ENCODE measurements around the gene HELZ.
"Not testable (repeated sequence)": the region's sequence is repeated elsewhere in the genome, so short reads cannot be mapped to it uniquely, and the experiment has no call there.

The HELZ gene

GRCh38 chr17:67051155-67051538, 193.8 kb downstream of the HELZ start:
- DNase-seq (ENCODE audit: low spot score), result no peak

GRCh38 chr17:67050471-67051154, 194.4 kb downstream of the HELZ start:
- no peak for DNase-seq (ENCODE audit: low spot score)

DNA sequence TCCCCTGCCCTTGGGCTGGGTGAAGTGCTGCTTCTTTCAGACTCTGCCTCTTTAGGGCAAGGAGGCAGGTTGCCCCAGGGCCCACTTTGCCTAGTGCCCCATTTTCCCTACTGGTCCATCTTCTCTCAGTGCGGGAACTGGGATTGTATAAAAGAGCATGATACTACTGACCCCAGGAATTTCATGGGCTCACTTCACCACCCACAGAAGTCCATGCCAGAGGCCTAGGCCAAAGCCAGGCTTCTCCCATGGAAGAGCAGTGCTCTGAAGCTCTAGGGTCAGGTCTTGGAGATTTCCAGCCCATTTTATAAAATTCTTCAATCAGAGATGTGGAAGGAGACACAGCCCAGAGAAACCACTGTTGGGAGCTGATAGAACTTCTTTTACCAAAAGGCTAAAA, 194.9 kb downstream of the HELZ start:
- no peak for DNase-seq (ENCODE audit: low spot score)

GRCh38 chr17:67049025-67049739, 195.8 kb downstream of the HELZ start:
- no peak for DNase-seq (ENCODE audit: low spot score)

DNA sequence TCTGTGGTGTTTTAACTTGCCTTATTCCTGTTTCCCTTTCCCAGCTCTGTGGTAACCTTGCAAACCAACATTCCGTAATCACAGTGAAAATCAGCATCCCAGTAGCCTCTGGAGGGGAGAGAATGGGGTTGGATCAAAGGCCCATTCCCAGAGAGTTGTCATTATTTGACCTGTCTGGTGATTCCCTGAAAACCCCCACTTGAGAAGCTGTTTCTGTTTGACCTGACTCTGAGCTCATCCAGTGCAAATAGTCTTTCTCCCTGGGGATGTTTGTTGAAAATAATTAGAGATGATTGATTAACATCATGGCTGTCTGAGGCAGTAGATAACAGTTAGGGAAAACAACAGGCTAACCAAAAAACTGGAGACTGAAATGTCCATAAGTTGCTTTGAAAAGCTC, 197.6 kb downstream of the HELZ start:
- no peak for DNase-seq (ENCODE audit: low spot score)

- no peak for DNase-seq (ENCODE audit: low spot score)
Observed at GRCh38 chr17:67046398-67046797, 198.6 kb downstream of the HELZ start.

DNA sequence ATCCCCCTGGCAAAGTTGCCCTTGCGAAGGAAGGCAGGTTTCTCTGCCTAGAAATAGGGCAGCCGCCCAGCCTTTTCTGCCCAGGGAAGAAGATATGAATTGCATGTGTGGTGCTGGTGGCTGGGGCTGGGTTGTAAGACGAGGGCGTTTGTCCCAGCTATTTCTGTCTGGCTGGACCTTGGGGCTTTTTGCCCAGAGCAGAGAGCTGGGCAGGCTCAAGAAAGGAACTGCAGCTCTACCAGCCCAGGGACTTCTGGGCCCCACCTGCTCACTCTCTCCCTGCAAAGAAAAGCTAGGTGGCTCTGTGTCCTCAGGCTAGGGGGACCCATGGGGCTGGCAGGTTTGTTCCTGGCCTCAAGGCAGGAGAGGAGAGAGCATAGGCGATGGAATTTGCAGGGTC, 200.1 kb downstream of the HELZ start:
- DNase-seq (ENCODE audit: low spot score), result no peak

GRCh38 chr17:67044016-67044772, 200.8 kb downstream of the HELZ start, which contains the start of gene CACNG1:
Gene CACNG1, plus strand, starts transcription at chr17:67044554. Its CDS starts 107 bp downstream, at chr17:67044661.
- no peak for DNase-seq (ENCODE audit: low spot score)

- DNase-seq (ENCODE audit: low spot score), result no peak
Observed at GRCh38 chr17:67043283-67043682, 201.7 kb downstream of the HELZ start.

- DNase-seq (ENCODE audit: low spot score), result no peak
Observed at GRCh38 chr17:67041941-67042899, 202.8 kb downstream of the HELZ start.

DNA sequence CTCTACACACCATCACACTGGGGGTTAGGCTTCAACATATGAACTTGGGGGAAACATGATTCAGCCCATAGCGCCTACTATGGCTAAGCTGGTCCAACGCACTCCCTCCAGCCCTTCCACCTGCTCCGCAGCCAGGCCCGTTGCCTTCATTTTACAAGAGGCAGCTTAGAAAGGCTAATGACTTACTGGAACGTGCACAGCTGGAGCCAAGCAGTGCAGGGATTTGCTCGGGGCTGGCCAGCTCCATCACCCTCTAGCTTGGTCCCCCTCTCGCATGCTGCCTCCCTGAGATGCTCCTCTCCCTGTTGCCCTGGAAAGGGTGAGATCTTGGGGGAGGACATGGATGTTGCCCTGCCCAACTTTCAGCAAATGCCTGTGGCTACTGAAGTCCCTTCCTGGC, 203.5 kb downstream of the HELZ start:
- no peak for DNase-seq (ENCODE audit: low spot score)

DNA sequence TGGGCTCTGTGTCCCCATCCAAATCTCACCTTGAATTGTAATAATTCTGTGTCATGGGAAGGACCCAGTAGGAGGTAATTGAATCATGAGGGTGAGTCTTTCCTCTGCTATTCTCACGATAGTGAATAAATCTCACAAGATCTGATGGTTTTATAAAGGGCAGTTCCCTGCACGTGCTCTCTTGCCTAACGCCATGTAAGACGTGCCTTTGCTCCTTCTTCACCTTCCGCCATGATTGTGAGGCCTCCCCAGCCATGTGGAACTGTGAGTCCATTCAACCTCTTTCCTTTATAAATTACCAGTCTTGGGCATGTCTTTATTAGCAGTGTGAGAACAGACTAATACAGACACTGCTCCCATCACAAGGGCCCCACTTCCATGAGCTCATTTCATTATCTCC, 203.9 kb downstream of the HELZ start:
- not testable (repeated sequence) for DNase-seq (ENCODE audit: low spot score)

DNA sequence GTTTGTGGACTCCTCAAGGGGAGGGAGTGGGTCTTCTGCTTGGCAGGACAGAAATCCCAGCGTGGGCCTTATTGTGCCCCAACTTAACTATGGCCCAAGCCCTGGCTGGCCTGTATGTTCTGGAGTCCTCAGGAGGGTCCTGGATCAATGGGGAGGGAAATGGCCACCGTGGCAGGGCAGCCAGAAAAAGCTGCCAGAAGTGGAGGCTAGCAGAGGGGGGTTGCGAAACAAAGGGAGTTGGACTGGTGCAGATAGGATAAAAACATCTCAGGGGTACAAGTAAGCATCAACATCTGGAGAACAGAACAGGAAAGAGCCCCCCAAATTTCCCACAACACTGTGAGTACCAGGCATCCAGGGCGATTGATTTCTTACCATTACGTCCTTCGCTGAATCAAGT, 204.3 kb downstream of the HELZ start:
- no peak for DNase-seq (ENCODE audit: low spot score)

DNA sequence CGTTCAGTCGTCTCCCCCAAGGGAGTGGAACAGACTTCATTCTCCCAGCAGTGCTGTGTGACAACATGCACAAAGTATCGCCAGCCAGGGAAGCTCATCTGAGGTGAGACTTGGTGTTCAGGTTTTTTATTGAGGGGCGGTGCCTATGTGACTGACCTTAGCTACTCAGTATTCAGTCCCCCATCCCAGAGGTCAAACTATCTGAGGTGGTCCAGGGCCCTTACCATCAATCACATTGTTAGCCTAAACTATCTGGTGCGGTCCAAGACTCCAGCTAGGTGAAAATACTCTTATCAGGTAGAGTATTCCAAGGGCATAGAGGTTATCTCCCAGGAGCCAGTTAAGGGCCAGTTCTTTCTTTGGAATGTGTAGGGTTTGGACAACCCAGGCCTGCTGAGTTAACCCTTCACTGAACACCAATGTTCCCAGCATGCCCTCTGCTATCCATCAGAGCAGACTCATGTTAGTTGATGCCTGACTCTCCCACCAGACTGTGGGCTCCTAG, 206.1 kb downstream of the HELZ start:
- DNase-seq (ENCODE audit: low spot score), result no peak

GRCh38 chr17:67035131-67036083, 209.6 kb downstream of the HELZ start:
- no peak for DNase-seq (ENCODE audit: low spot score)

DNA sequence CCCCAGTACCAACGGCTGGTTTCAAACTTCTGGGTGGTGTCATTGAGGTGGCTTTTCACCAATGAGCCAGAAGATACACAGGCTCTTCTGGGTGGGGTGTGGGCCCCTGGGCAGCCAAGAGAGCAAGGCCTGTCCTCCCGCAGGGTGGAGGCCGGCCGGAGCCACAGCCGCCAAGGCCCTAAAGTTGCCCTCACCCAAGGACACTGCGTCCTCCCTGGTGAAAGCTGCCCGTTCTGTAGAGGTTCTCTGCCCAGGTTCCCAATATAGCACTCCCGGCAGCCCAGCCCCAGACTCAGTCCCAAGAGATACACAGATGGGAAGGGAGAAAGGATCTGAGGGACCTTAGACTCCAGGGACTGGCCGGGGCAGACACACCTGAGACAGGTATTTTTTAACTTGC, 211.4 kb downstream of the HELZ start:
- no peak for DNase-seq (ENCODE audit: low spot score)

DNA sequence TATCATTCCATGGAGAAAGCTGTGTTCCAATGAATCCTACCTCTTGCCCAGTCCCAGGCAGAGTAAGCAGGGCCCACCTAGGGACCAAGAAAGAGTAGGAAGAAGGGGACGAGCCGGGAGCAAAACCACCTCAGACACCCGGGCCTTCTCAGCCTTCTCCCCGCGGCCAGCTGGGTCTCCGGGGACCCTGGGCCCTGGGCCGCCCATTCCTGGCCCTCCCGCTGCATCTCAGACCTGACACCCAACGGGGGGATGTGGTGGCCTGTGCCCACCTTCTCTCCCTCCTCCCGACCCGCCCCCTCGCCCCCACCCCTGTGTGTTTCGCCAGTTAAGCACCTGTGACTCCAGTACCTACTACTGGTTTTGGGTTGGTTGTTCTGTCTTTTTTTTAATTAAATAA, 212.0 kb downstream of the HELZ start:
- DNase-seq (ENCODE audit: low spot score), result no peak

GRCh38 chr17:67032382-67032781, 212.6 kb downstream of the HELZ start:
- DNase-seq (ENCODE audit: low spot score), result no peak

- no peak for DNase-seq (ENCODE audit: low spot score)
Observed at GRCh38 chr17:67030641-67031040, 214.4 kb downstream of the HELZ start.

DNA sequence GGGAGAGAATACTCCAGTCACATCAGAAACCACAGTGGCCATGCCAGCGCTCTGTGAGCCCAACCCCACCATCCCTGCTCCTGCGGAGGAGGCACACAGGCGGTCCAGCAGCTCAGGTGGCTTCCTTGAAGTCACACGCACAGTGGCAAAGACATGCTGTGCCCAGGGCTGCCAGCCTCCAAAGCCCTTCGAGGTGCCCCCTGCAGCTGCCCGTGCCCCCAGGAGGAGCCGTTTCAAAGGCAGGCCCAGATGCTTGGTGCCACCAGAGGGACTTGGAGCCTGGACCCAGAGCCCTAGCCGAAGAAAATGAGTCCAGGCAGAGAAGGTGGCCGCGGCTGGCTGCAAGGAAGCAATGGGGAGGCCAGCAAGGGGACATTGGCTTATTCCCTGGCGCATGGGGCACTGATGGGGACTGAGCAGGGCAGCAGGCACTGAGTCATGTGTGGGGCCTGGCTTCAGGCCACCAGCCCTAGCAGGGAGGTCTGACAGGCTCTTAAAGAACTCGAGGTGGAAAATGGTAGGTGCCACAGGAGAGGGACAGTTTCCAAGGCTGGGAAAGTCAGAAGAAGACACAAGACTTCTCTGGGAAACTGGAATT, 217.9 kb downstream of the HELZ start:
- no peak for DNase-seq (ENCODE audit: low spot score)

All from iPS-NIHi11 (cell line).